T-helper 1 cell treated with Interleukin-12 subunit alpha and Interleukin-12 subunit beta and Interleukin-4 antibody, amounts not matched to agents 30 μg/mL and 1 μg/mL, for 36 hours (primary cell): ENCODE data around the gene SPAAR.

Source experiments
- H3K27ac Mint-ChIP-seq: one replicate; pipeline ENCODE4 v1.8.0; 2021; ENCODE audit warnings: mild to moderate bottlenecking, mixed read lengths
- H3K27me3 Mint-ChIP-seq: one replicate; pipeline ENCODE4 v1.8.0; 2021; ENCODE audit warnings: low read depth, mixed read lengths
- H3K36me3 Mint-ChIP-seq: one replicate; pipeline ENCODE4 v1.8.0; 2021; ENCODE audit warnings: low read depth, mixed read lengths
- H3K4me1 Mint-ChIP-seq: one replicate; pipeline ENCODE4 v1.8.0; 2021; ENCODE audit warnings: low read depth, mixed read lengths
- H3K4me3 Mint-ChIP-seq: one replicate; pipeline ENCODE4 v1.8.0; 2021; ENCODE audit warnings: mild to moderate bottlenecking, moderate library complexity, mixed read lengths
- H3K9me3 Mint-ChIP-seq: one replicate; pipeline ENCODE4 v1.8.0; 2021; ENCODE audit warnings: mixed read lengths

SPAAR gene

DNA sequence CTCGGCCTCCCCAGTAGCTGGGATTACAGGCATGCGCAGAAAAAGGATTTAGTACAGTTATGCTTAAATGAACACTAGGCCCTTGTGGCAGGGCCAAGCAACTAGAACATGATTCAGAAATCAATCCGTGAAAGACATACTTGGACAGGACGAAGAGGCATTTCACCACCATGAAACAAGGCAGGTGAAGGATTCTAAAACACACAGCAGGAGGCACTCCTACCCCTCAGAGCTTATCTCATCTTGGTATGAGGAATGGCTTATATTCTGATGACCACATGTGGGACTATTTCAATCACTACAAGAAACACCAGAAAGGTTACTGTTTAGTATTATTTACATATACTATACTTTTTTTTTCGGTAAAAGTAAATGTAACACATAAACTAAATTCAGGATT lies 33.0 kb downstream of the SPAAR start:
- no peaks in the 10 kb centered on the region for H3K36me3 Mint-ChIP-seq
- peaks cover under 1% of the 10 kb centered on the region for H3K9me3 Mint-ChIP-seq
- peaks cover 4% of the 10 kb centered on the region for H3K27me3 Mint-ChIP-seq
- H3K4me1 Mint-ChIP-seq = peaks cover 28% of the 10 kb centered on the region
- H3K27ac Mint-ChIP-seq = no peak overlapping the region
- no peak overlapping the region for H3K4me3 Mint-ChIP-seq

DNA sequence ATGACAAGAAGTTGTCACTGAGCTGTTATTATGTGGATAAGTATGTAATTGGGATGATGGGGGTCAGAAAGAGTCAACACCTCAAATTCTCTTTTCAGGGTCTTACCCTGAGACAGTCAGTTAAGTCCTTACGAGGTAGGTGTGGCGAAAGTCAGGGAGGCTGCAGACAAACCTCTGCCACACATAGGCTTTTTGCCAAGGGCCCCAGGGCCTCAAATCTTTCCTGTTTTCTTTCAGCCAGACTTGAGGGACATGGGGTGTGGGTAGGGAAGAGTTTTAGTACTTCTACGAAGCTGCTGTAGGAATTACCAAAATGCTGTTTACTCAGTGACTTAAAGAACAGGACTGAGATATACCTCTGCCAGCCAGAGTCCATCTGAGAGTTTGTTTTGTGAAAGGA lies 34.9 kb downstream of the SPAAR start:
- Mint-ChIP-seq H3K36me3 (no peaks in the 10 kb centered on the region), H3K27ac (no peak overlapping the region), H3K4me1 (peaks cover 25% of the 10 kb centered on the region), H3K9me3 (no peaks in the 10 kb centered on the region), H3K27me3 (peaks cover 4% of the 10 kb centered on the region), H3K4me3 (no peak overlapping the region)

DNA sequence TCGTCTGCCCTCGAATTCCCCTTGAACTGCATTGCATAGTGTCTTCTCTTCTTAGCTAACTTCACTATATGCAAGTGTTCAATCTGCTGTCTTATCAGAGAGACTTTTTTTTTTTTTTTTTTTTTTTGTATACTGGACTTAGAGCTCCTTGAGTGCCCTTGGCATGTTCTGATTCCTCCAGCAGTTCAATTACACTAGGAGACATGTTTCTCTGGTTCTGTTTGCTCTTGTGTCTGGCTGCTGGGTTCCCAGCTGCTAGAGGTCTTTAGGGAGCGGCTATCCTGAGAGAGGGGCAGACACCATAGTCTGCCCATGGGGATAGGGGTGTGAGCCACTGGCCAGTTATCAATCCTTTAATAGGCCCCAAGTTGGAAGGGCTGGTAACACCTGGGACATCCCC lies 35.6 kb downstream of the SPAAR start:
- Mint-ChIP-seq H3K36me3 (no peaks in the 10 kb centered on the region), H3K4me1 (peaks cover 23% of the 10 kb centered on the region), H3K27ac (no peak overlapping the region)

DNA sequence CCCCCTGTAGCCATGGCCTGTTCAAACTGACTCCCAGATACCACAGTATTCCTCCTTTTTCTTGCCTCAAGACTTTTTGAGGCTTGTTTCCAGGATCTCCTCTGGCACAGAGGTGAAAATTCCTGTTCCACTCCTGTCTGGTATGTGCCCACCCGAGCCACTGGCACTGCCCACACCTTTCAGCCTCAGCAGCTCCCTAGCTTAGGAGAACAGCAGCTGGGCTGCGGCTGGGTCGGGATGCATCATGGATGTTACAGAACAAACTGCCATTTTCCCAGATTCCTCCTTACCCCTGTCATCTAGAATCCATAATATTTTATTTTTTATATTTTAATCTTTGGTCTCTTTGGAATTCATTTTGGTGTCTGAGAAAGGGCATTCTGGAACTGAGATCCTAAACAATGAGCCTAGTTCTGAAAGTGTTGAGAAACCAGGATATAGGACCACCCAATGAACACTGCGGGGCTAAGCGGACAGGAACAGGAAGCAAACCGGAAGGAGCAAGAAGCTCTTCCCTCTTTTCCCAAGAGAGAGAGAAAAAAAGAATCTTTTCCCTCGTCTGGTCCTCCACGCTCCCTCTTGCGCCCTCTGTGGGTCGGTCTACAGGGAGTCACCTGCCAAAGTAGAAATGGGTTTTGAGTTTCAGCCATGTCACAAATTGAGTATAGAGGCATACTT lies 36.2 kb downstream of the SPAAR start:
- Mint-ChIP-seq H3K27me3 (peaks cover 4% of the 10 kb centered on the region), H3K27ac (no peak overlapping the region), H3K4me1 (peaks cover 16% of the 10 kb centered on the region), H3K4me3 (no peak overlapping the region), H3K36me3 (no peaks in the 10 kb centered on the region), H3K9me3 (no peaks in the 10 kb centered on the region)

More for the DNA sequence above, 35.6 kb downstream of the SPAAR start:
- no peak overlapping the region for H3K4me3 Mint-ChIP-seq
- H3K27me3 Mint-ChIP-seq = peaks cover 4% of the 10 kb centered on the region
- no peaks in the 10 kb centered on the region for H3K9me3 Mint-ChIP-seq

DNA sequence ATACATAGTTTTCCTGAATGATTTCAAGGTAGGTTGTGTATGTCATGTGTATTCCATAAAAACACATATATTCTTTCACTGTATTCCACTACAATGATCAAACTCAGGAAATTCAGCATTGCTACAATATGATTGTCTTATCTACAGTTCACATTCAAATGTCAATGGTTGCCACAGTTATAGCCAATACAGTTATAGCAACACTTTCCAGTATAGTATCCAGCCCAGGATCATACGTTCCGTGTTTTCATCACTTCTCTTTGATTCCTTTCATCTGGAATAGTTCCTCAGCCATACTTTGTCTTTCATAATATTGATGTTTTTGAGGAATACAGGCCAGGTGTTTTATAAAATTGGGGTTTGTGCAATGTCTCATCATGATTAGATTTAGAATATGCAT lies 39.2 kb downstream of the SPAAR start:
- H3K36me3 Mint-ChIP-seq = no peaks in the 10 kb centered on the region
- peaks cover 15% of the 10 kb centered on the region for H3K27me3 Mint-ChIP-seq
- no peak overlapping the region for H3K27ac Mint-ChIP-seq
- peaks cover 4% of the 10 kb centered on the region for H3K4me1 Mint-ChIP-seq
- no peak overlapping the region for H3K4me3 Mint-ChIP-seq
- no peaks in the 10 kb centered on the region for H3K9me3 Mint-ChIP-seq

- Mint-ChIP-seq H3K27me3 (peaks cover 19% of the 10 kb centered on the region), H3K9me3 (no peaks in the 10 kb centered on the region), H3K4me3 (no peak overlapping the region), H3K27ac (no peak overlapping the region), H3K4me1 (peaks cover 4% of the 10 kb centered on the region), H3K36me3 (no peaks in the 10 kb centered on the region)
Observed at GRCh38 chr9:35948901-35949318, 39.6 kb downstream of the SPAAR start.

GRCh38 chr9:35951736-35952135 lies 42.4 kb downstream of the SPAAR start:
- H3K9me3 Mint-ChIP-seq = no peaks in the 10 kb centered on the region
- H3K4me1 Mint-ChIP-seq = peaks cover 2% of the 10 kb centered on the region
- H3K4me3 Mint-ChIP-seq = no peak overlapping the region
- H3K36me3 Mint-ChIP-seq = no peaks in the 10 kb centered on the region
- H3K27ac Mint-ChIP-seq = no peak overlapping the region
- H3K27me3 Mint-ChIP-seq = peaks cover 24% of the 10 kb centered on the region

GRCh38 chr9:35952526-35953191 lies 43.4 kb downstream of the SPAAR start:
- peaks cover 25% of the 10 kb centered on the region for H3K27me3 Mint-ChIP-seq
- H3K4me3 Mint-ChIP-seq = no peak overlapping the region
- no peaks in the 10 kb centered on the region for H3K36me3 Mint-ChIP-seq
- peaks cover 2% of the 10 kb centered on the region for H3K4me1 Mint-ChIP-seq
- no peak overlapping the region for H3K27ac Mint-ChIP-seq
- no peaks in the 10 kb centered on the region for H3K9me3 Mint-ChIP-seq

- H3K27me3 Mint-ChIP-seq = peaks cover 27% of the 10 kb centered on the region
Observed at GRCh38 chr9:35954942-35955546, 45.8 kb downstream of the SPAAR start.

DNA sequence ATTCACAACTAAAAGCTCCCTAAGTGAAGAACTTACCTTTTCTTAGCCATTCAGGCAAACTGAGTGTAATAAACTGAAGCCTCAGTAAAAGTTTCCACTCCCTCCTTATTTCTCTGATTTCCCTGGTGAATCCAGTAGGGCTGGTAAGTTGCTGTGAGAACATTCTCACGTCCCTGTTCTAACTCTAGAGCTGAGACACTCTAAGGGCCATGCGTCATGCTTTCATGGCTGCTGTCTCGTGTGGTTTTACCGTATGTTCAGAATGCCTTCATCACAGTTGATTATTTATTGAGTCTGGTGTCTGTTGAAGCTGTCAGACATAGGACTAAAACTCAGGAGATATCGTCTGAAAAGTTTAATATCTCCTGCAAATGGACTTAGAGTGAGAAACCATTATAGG lies 47.4 kb downstream of the SPAAR start:
- Mint-ChIP-seq H3K27ac (no peak overlapping the region), H3K9me3 (no peaks in the 10 kb centered on the region), H3K27me3 (peaks cover 27% of the 10 kb centered on the region), H3K4me3 (no peak overlapping the region), H3K36me3 (no peaks in the 10 kb centered on the region), H3K4me1 (peaks cover 2% of the 10 kb centered on the region)

More at GRCh38 chr9:35954942-35955546, 45.8 kb downstream of the SPAAR start:
- Mint-ChIP-seq H3K36me3 (no peaks in the 10 kb centered on the region), H3K27ac (no peak overlapping the region), H3K4me1 (peaks cover 2% of the 10 kb centered on the region), H3K4me3 (no peak overlapping the region), H3K9me3 (no peaks in the 10 kb centered on the region)

GRCh38 chr9:35958104-35958837 lies 49.0 kb downstream of the SPAAR start, which contains the start of gene OR2S2:
OR2S2 (minus strand) TSS chr9:35958154; CDS start chr9:35958098, 56 bp downstream.
- no peaks in the 10 kb centered on the region for H3K36me3 Mint-ChIP-seq
- H3K27me3 Mint-ChIP-seq = peaks cover 25% of the 10 kb centered on the region
- peaks cover 2% of the 10 kb centered on the region for H3K4me1 Mint-ChIP-seq
- no peak within 1 kb of the TSS for H3K4me3 Mint-ChIP-seq
- H3K9me3 Mint-ChIP-seq = no peaks in the 10 kb centered on the region
- H3K27ac Mint-ChIP-seq = no peak within 1 kb of the TSS

DNA sequence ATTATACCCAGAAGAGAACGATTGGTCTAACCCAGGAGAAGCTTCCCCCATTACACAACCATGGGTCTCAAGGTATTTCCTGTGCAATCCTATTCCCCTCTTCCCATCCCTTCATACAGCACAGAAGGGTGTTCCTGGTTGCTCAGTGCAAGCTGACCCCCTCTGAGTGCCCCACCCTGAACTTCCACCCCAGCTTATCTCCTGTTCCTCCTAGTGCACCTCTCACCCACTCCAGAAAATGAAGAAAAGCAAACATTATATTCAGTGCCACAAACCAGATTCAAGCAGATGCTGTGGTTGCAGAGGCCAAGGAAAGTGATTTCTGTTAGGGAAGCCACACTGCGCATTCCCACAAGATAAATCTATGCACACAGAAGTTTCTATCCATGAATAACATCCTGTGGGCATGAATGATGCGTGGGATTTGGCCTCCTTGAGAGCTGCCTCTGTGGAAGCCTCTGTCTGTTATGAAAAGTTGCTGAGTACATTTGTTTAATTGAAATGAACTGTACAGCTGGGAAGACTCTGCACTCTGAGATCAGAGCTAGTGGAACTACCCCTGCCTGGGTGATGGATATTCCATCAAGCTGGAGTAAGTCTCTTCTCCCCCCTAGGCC lies 50.9 kb downstream of the SPAAR start:
- Mint-ChIP-seq H3K27ac (no peak overlapping the region), H3K36me3 (no peaks in the 10 kb centered on the region), H3K4me3 (no peak overlapping the region), H3K9me3 (no peaks in the 10 kb centered on the region), H3K27me3 (peaks cover 20% of the 10 kb centered on the region), H3K4me1 (no peaks in the 10 kb centered on the region)
